HuH-7.5 (cell line): ENCODE data around the gene PPP3CA.
"Not testable (repeated sequence)": the region's sequence is repeated elsewhere in the genome, so short reads cannot be mapped to it uniquely, and the experiment has no call there.

Source experiments
- DNase-seq: peaks from one replicate; pipeline ENCODE4 v3.0.0; 2011; ENCODE audit warnings: low spot score

PPP3CA gene

GRCh38 chr4:100995002-100995401 lies 352.3 kb downstream of the PPP3CA start:
- DNase-seq = not testable (repeated sequence)

GRCh38 chr4:100991332-100992069 lies 355.8 kb downstream of the PPP3CA start:
- DNase-seq = not testable (repeated sequence)

DNA sequence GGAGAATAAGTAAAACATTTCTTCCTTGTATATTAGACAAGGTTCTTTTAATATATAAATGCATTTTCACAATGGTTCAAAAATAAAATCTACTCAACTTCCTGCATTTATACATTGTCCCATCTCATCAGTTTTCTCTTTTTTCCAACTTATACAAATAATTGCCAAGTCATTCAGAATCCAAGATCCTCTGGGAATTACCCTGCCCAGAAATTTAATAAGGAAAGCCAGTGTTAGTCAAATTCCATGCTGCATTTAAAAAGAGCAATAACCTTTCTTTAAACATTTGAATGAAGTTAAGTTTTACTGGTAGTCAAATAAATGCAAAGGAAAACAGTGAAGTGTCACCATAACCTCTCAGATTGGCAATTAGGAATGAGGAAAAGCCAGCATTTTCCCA lies 357.9 kb downstream of the PPP3CA start:
- DNase-seq = no peak

GRCh38 chr4:100988876-100989275 lies 358.4 kb downstream of the PPP3CA start:
- DNase-seq = no peak

DNA sequence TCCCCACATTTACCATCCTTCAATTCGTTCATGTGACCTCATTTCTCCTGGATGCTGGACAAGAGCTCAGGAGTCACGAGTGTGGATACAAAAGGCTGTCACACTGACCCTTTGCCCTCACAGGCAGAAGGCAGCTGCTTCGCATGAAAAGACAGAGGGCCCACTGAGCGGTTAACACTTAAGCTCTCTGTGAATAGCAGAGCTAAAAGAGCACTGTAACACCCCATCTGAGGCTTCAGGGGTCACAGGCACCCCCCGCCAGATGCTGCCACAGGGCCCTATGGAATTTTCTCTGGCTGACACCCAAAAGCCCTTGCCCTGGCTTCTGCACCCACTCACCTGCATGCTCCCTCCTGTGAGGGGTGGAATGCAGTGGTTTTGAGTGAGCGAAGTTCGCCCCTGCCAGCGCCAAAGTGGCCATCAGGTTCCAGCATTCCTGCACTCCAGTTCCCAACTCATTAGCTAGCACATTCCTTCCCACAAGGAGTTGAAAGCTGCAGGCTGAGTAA lies 360.9 kb downstream of the PPP3CA start:
- DNase-seq = no peak

DNA sequence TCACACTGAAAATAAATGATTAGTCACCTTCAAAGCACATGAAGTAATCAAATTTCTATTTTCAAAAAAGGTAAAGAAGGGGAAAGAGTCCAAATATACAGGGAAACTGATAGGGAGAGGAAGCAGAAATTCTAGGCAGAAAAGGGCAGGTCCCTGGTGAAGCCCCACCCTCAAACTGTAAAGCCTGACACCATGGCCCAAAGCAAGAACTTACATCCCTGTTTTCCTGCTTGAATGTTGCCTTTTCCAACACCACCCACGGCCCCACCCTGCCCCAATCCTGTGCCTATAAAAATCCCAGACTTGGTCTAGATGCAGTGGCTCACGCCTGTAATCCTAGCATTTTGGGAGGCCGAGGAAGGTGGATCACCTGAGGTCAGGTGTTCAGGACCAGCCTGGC lies 361.8 kb downstream of the PPP3CA start:
- DNase-seq = no peak

DNA sequence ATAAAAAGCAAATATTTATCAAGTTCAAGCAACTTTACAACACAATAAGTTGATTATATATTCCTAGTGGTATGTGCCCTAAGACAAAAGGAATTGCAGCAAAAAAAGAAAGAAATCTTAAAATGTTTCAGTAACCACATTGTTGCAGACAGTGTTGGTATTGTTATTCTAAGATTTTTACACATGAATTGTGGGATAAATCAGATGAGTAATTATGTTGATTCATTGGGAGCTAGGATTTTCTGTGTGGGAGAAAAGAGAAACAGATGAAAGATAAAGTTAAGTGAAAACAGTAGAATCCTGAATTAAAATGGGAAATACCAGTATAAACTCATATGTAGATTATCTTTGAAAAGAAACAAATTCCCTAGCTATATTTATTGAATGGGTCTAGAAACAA lies 362.4 kb downstream of the PPP3CA start:
- no peak for DNase-seq

GRCh38 chr4:100983426-100983825 lies 363.9 kb downstream of the PPP3CA start:
- no peak for DNase-seq

DNA sequence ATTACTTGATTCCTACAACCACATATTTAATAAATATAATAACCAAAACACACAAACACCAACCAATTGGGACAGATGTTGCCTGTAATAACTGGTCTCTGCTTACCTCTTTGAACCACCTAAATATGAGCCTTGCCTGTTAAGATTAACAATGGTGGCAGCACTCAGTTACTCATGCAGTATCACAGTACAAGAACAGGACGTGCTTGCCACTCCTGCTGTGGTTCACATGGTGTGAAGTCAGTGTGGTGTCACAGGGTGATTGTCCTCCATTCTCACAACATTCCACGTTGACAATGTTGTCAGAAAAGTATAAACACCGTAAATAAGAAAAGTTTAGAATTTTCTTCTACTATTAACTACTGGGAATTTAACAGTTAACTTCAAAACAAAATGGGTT lies 365.0 kb downstream of the PPP3CA start:
- no peak for DNase-seq

DNA sequence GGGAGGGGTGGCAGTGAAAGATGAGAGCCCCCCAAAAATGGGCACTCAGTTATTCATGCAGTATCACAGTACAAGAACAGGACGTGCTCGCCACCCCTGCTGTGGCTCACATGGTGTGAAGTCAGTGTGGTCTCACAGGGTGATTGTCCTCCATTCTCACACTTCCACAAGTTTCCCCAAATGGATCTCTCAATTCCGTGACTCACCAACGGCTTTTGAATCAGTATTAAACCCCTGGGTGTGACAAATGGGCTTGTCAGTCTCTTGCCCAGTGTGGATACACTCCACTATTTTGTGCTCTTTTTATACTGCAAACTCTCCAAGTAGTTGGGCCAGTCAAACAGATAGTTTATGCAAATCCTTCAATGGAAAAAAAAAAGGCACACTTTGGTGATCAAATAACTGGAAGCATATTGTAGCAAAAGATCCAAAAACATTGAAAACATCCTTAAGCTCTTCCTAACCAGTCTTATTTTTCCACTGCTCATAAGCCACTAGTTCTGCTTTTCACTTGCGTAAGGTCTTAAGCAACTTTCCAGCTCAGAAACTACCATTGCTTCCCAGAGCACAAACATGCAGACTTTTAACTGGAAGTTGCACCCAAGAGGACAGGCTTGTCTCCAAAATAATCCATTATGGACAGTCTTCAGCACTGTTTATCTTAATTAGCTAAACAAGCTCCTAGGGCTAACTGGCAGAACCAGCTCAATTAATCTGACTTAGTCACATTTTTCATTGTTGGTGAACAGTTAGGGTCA lies 365.7 kb downstream of the PPP3CA start:
- DNase-seq = no peak

- no peak for DNase-seq
Measured at GRCh38 chr4:100979736-100980135, 367.6 kb downstream of the PPP3CA start.

DNA sequence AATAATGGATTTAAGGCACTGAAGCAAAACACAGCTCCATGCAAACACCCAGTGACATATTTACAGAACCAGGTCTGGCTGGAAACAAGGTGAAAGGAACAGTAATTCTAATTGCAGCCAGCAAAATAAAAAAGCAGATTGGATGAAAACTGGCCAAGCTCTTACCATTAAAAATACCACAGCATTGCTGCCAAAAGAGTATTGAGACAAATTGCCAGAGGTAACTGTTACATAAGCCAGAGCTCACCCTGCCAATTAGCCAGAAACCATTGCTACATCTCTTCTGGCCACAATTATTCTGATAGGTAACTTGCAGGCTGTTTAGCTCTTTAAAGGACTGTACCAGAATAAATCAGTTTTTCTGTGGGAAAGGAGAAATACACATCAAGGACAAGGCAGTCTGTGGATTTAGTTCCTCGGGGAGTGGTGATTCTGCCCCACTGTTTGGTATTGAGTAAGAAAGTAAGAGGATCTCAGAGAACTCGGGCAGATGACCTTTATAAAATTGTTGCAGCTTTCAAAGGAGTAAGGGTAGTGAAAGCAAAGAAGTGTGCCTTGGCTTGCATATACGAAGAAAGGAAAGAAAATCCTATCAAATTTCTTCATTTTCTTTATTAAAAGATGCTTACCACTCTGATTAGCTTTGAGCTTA lies 369.5 kb downstream of the PPP3CA start:
- no peak for DNase-seq

GRCh38 chr4:100977274-100977673 lies 370.1 kb downstream of the PPP3CA start:
- DNase-seq = no peak
